COLO829 (cell line): ENCODE results near the gene ADGRG7.
A peak's percentile ranks its signal among the peaks of the same experiment; 100 is the strongest.
"Not testable (repeated sequence)": the region's sequence is repeated elsewhere in the genome, so short reads cannot be mapped to it uniquely, and the experiment has no call there.

ENCODE experiments used
- DNase-seq: peaks from one replicate; pipeline ENCODE4 v3.0.0; 2012; ENCODE audit warnings: low spot score

ADGRG7 gene

GRCh38 chr3:100609305-100609704 is at the start of gene ADGRG7:
Gene ADGRG7, plus strand, starts transcription at chr3:100609601. Its CDS starts 256 bp downstream, at chr3:100609857.
- no peak for DNase-seq

GRCh38 chr3:100560426-100560825 is 49.0 kb upstream of the ADGRG7 start:
- DNase-seq, result no peak

- DNase-seq, result no peak
Observed at GRCh38 chr3:100561459-100562158, 47.8 kb upstream of the ADGRG7 start.

- no peak for DNase-seq
Observed at GRCh38 chr3:100562224-100562857, 47.1 kb upstream of the ADGRG7 start.

- no peak for DNase-seq
Observed at GRCh38 chr3:100563228-100563627, 46.2 kb upstream of the ADGRG7 start.

GRCh38 chr3:100563652-100564211 is 45.7 kb upstream of the ADGRG7 start:
- DNase-seq, result no peak

GRCh38 chr3:100570811-100571210 is 38.6 kb upstream of the ADGRG7 start:
- no peak for DNase-seq

GRCh38 chr3:100574536-100574935 is 34.9 kb upstream of the ADGRG7 start:
- no peak for DNase-seq

- DNase-seq, result no peak
Observed at GRCh38 chr3:100575704-100576103, 33.7 kb upstream of the ADGRG7 start.

- DNase-seq, result no peak
Observed at GRCh38 chr3:100577382-100578008, 31.9 kb upstream of the ADGRG7 start.

GRCh38 chr3:100578646-100579045 is 30.8 kb upstream of the ADGRG7 start:
- no peak for DNase-seq

GRCh38 chr3:100580147-100580546 is 29.3 kb upstream of the ADGRG7 start:
- no peak for DNase-seq

GRCh38 chr3:100581650-100582049 is 27.8 kb upstream of the ADGRG7 start:
- DNase-seq, result no peak

- DNase-seq, result not testable (repeated sequence)
Observed at GRCh38 chr3:100582157-100582556, 27.2 kb upstream of the ADGRG7 start.

- no peak for DNase-seq
Observed at GRCh38 chr3:100584101-100584660, 25.2 kb upstream of the ADGRG7 start.

GRCh38 chr3:100586832-100587231 is 22.6 kb upstream of the ADGRG7 start:
- no peak for DNase-seq

GRCh38 chr3:100588251-100588650 is 21.1 kb upstream of the ADGRG7 start:
- DNase-seq, result no peak

GRCh38 chr3:100590114-100590839 is 19.1 kb upstream of the ADGRG7 start:
- DNase-seq, result peak; percentile 85

GRCh38 chr3:100590840-100591147 is 18.6 kb upstream of the ADGRG7 start:
- no peak for DNase-seq

GRCh38 chr3:100591411-100591810 is 18.0 kb upstream of the ADGRG7 start:
- no peak for DNase-seq

- DNase-seq, result no peak
Observed at GRCh38 chr3:100600181-100601042, 9.0 kb upstream of the ADGRG7 start.
